Measurements from ENCODE around the gene RAPGEF6.
"Not testable (repeated sequence)": the region's sequence is repeated elsewhere in the genome, so short reads cannot be mapped to it uniquely, and the experiment has no call there.

Gene RAPGEF6

GRCh38 chr5:131639148-131639547, 4.1 kb upstream of the RAPGEF6 start:
- FAIRE-seq, result no peak

- FAIRE-seq, result no peak
Observed at GRCh38 chr5:131637694-131638093, 2.7 kb upstream of the RAPGEF6 start.

- FAIRE-seq, result no peak
Observed at GRCh38 chr5:131635684-131636572, 899 bp upstream of the RAPGEF6 start.

- FAIRE-seq, result no peak
Observed at GRCh38 chr5:131634666-131634995, 398 bp downstream of the RAPGEF6 start.

- no peak for FAIRE-seq
Observed at GRCh38 chr5:131634238-131634637, 791 bp downstream of the RAPGEF6 start.

- FAIRE-seq, result no peak
Observed at GRCh38 chr5:131633830-131634229, 1.2 kb downstream of the RAPGEF6 start.

GRCh38 chr5:131630963-131631350, 4.1 kb downstream of the RAPGEF6 start:
- no peak for FAIRE-seq

GRCh38 chr5:131630208-131630962, 4.6 kb downstream of the RAPGEF6 start:
- no peak for FAIRE-seq

- no peak for FAIRE-seq
Observed at GRCh38 chr5:131628990-131629389, 6.0 kb downstream of the RAPGEF6 start.

- no peak for FAIRE-seq
Observed at GRCh38 chr5:131627207-131627865, 7.7 kb downstream of the RAPGEF6 start.

- FAIRE-seq, result no peak
Observed at GRCh38 chr5:131622633-131623032, 12.4 kb downstream of the RAPGEF6 start.

GRCh38 chr5:131621164-131621563, 13.9 kb downstream of the RAPGEF6 start:
- FAIRE-seq, result not testable (repeated sequence)

- no peak for FAIRE-seq
Observed at GRCh38 chr5:131619102-131619501, 15.9 kb downstream of the RAPGEF6 start.

- no peak for FAIRE-seq
Observed at GRCh38 chr5:131617140-131617822, 17.7 kb downstream of the RAPGEF6 start.

GRCh38 chr5:131615957-131616356, 19.1 kb downstream of the RAPGEF6 start:
- FAIRE-seq, result no peak

GRCh38 chr5:131613423-131613822, 21.6 kb downstream of the RAPGEF6 start:
- no peak for FAIRE-seq

GRCh38 chr5:131611064-131611381, 24.0 kb downstream of the RAPGEF6 start:
- FAIRE-seq, result no peak

GRCh38 chr5:131610198-131611063, 24.6 kb downstream of the RAPGEF6 start:
- no peak for FAIRE-seq

- FAIRE-seq, result no peak
Observed at GRCh38 chr5:131609774-131610173, 25.3 kb downstream of the RAPGEF6 start.

- FAIRE-seq, result no peak
Observed at GRCh38 chr5:131608597-131608996, 26.4 kb downstream of the RAPGEF6 start.

- FAIRE-seq, result no peak
Observed at GRCh38 chr5:131607903-131608540, 27.0 kb downstream of the RAPGEF6 start.

GRCh38 chr5:131607418-131607817, 27.6 kb downstream of the RAPGEF6 start:
- no peak for FAIRE-seq
